HFF-Myc (cell line): Measurements from ENCODE around the gene MYOC.
"Not testable (repeated sequence)": the region's sequence is repeated elsewhere in the genome, so short reads cannot be mapped to it uniquely, and the experiment has no call there.

Experiments used
- DNase-seq: peaks from one replicate; pipeline ENCODE4 v3.0.0-alpha.2; 2011; ENCODE audit warnings: low read depth; ENCODE audit errors: extremely low read depth
- H3K4me3 ChIP-seq: replicated peaks from 2 replicates; pipeline ENCODE4 v1.5.1; 2011; ENCODE audit warnings: low read depth, mild to moderate bottlenecking, control low read depth, low read length
- CTCF ChIP-seq: IDR thresholded peaks from 2 replicates; pipeline ENCODE4 v1.5.1; 2012; ENCODE audit warnings: mild to moderate bottlenecking, low read depth, low read length, control low read depth; ENCODE audit errors: missing control alignments

MYOC gene

GRCh38 chr1:171661076-171661650, 8.7 kb upstream of the MYOC start:
- TF ChIP-seq CTCF: no peak
- DNase-seq: no peak

GRCh38 chr1:171656206-171656605, 3.7 kb upstream of the MYOC start:
- not testable (repeated sequence) for H3K4me3 ChIP-seq

More at GRCh38 chr1:171661076-171661650, 8.7 kb upstream of the MYOC start:
- no peak overlapping the region for H3K4me3 ChIP-seq

GRCh38 chr1:171655746-171656116, 3.2 kb upstream of the MYOC start:
- no peak for DNase-seq
- no peak overlapping the region for H3K4me3 ChIP-seq
- TF ChIP-seq CTCF: no peak

More at GRCh38 chr1:171656206-171656605, 3.7 kb upstream of the MYOC start:
- DNase-seq: not testable (repeated sequence)

GRCh38 chr1:171654942-171655745, 2.7 kb upstream of the MYOC start:
- peak; percentile 83 for TF ChIP-seq CTCF
- no peak overlapping the region for H3K4me3 ChIP-seq

GRCh38 chr1:171654201-171654941, 1.9 kb upstream of the MYOC start:
- no peak for DNase-seq
- TF ChIP-seq CTCF: no peak
- no peak overlapping the region for H3K4me3 ChIP-seq

More at GRCh38 chr1:171654942-171655745, 2.7 kb upstream of the MYOC start:
- DNase-seq: no peak

- no peak for DNase-seq
- no peak for TF ChIP-seq CTCF
- no peak overlapping the region for H3K4me3 ChIP-seq
Observed at GRCh38 chr1:171653796-171654195, 1.3 kb upstream of the MYOC start.

GRCh38 chr1:171646249-171646560, 6.3 kb downstream of the MYOC start:
- TF ChIP-seq CTCF: no peak
- DNase-seq: no peak
- no peak overlapping the region for H3K4me3 ChIP-seq
